Measurements from ENCODE around the gene ROPN1L. TPM values are rescaled to one million over a fixed set of nuclear protein-coding genes. Genes with fewer than 3 reads are reported as not detected.

Gene ROPN1L
- polyA plus RNA-seq, 3 donors = 1.5 to 2.1 (median 1.9) TPM

DNA sequence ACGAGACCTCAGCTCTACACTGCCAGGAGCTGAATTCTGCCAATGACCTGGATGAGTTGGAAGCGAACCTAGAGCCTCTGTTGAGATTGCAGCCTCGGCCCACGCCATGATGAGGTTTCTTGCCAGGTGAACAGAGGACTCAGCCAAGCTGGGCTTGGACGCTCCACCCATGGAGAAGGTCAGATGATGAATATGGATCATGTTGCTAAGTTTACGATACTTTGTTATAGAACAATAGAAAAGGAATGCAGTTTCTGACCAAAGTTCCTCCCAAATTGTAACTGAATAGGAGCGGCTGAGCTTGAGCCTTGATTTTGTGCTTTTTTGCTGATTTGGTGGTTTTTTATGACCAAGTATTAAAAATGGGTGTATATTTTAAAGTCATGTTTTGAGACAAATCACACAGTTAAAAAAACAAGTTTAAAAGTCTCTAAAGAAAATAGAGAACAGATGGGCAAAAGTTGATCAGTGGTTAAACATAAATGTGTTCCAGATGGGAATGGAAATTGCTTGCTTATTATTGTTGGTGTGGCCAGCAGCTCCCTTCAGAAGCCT, 32.9 kb downstream of the ROPN1L start:
- Mint-ChIP-seq H3K4me1 (no peaks in the 10 kb centered on the region), H3K27me3 (ENCODE audit: low read depth in 3 of 3) (peaks cover 0 to 5% (median 1%) of the 10 kb centered on the region in 3 donors), H3K36me3 (no peaks in the 10 kb centered on the region), H3K9me3 (peaks cover 0 to 14% (median 9%) of the 10 kb centered on the region in 7 donors), H3K27ac (no peak overlapping the region), H3K4me3 (no peak overlapping the region)
- H4K20me1 ChIP-seq (ENCODE audit: insufficient read depth, low read length) = no peaks in the 10 kb centered on the region
- no peaks in the 10 kb centered on the region for H3K36me3 ChIP-seq (replicated peaks in 1 of 2; ENCODE audit: control insufficient read depth in 1 of 2, insufficient read depth in 2 of 2, low read length in 2 of 2)
- H3K9me3 ChIP-seq (replicated peaks in 1 of 2; ENCODE audit: control insufficient read depth in 1 of 2, insufficient read depth in 1 of 2, low read length in 2 of 2) = peaks cover 5 to 12% of the 10 kb centered on the region in 2 donors
- no peak for DNase-seq
- no peak overlapping the region for H3K9ac ChIP-seq (ENCODE audit: insufficient read depth, low read length, poor library complexity, severe bottlenecking)
- H3K79me2 ChIP-seq (ENCODE audit: insufficient read depth, low read length) = no peaks in the 10 kb centered on the region
- H3K27ac ChIP-seq (ENCODE audit: low read depth in 1 of 2, low read length in 2 of 2) = no peak overlapping the region
- H2AFZ ChIP-seq (ENCODE audit: insufficient read depth, low read depth, low read length, poor library complexity, severe bottlenecking) = no peak overlapping the region
- H3K4me3 ChIP-seq (replicated peaks in 1 of 3; ENCODE audit: low read depth in 2 of 3, low read length in 3 of 3) = no peak overlapping the region
- intact Hi-C loops (cut with micrococcal nuclease) = no loop called here
- no peak overlapping the region for H3K4me2 ChIP-seq (replicated peaks; ENCODE audit: extremely low read depth, low read length, poor library complexity, severe bottlenecking)
- no peaks in the 10 kb centered on the region for H3K27me3 ChIP-seq (ENCODE audit: control insufficient read depth in 2 of 2, insufficient read depth in 2 of 2, low read length in 2 of 2)
- no peaks in the 10 kb centered on the region for H3K4me1 ChIP-seq (ENCODE audit: control insufficient read depth in 1 of 2, insufficient read depth in 2 of 2, low read length in 2 of 2)
- TF ChIP-seq, protein P1, sequence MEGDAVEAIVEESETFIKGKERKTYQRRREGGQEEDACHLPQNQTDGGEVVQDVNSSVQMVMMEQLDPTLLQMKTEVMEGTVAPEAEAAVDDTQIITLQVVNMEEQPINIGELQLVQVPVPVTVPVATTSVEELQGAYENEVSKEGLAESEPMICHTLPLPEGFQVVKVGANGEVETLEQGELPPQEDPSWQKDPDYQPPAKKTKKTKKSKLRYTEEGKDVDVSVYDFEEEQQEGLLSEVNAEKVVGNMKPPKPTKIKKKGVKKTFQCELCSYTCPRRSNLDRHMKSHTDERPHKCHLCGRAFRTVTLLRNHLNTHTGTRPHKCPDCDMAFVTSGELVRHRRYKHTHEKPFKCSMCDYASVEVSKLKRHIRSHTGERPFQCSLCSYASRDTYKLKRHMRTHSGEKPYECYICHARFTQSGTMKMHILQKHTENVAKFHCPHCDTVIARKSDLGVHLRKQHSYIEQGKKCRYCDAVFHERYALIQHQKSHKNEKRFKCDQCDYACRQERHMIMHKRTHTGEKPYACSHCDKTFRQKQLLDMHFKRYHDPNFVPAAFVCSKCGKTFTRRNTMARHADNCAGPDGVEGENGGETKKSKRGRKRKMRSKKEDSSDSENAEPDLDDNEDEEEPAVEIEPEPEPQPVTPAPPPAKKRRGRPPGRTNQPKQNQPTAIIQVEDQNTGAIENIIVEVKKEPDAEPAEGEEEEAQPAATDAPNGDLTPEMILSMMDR (IDR thresholded peaks at IDR 0.05) = no peak
- 100% methylated on average over 7 of the region's 7 CpGs for WGBS (ENCODE audit: insufficient coverage)

DNA sequence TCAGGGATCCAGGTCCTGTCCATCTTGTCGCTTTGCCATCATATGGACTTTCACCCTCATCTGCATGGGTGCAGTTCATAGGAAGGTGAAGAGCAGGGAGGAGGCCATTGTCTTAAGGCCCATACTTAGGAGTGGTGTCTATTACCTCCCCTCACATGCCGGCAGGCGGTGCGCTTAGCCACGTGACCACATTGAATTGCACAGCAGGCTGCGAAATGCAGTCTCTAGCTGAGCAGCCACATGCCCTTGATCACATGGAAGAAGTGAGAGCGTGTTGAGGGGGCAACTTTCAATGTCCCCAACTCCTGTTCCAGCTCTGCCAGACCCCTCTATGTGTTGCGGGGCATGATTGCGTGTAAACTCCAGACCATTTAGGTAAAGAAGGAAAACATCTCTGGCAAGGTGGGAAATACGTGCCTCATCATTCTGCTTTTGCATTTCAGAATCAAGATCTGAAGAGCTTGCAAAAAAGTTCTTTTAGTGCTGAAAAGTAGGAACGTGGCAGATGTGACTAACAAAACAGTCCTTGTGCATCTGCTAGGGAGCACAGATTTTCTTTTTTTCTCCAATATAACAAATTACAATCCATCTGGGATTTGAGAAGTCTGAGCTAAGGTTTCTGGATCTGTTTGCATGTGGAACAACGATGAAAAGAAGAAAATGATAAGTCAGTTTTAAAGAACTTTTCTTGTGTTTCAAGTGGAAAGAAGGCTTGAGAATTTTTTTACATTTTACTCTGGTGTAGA, 34.4 kb downstream of the ROPN1L start:
- no peak overlapping the region for H3K4me2 ChIP-seq (replicated peaks; ENCODE audit: extremely low read depth, low read length, poor library complexity, severe bottlenecking)
- peaks cover 5 to 12% of the 10 kb centered on the region in 2 donors for H3K9me3 ChIP-seq (replicated peaks in 1 of 2; ENCODE audit: control insufficient read depth in 1 of 2, insufficient read depth in 1 of 2, low read length in 2 of 2)
- Mint-ChIP-seq H3K27me3 (ENCODE audit: low read depth in 3 of 3) (peaks cover 0 to 2% (median 0%) of the 10 kb centered on the region in 3 donors), H3K36me3 (no peaks in the 10 kb centered on the region), H3K4me3 (no peak overlapping the region), H3K27ac (no peak overlapping the region), H3K4me1 (peaks cover 2% of the 10 kb centered on the region), H3K9me3 (peaks cover 0 to 14% (median 11%) of the 10 kb centered on the region in 7 donors)
- H3K4me3 ChIP-seq (replicated peaks in 1 of 3; ENCODE audit: low read depth in 2 of 3, low read length in 3 of 3) = no peak overlapping the region
- no peak overlapping the region for H2AFZ ChIP-seq (ENCODE audit: insufficient read depth, low read depth, low read length, poor library complexity, severe bottlenecking)
- H3K27ac ChIP-seq (ENCODE audit: low read depth in 1 of 2, low read length in 2 of 2) = no peak overlapping the region
- DNase-seq = no peak
- no peaks in the 10 kb centered on the region for H3K79me2 ChIP-seq (ENCODE audit: insufficient read depth, low read length)
- intact Hi-C loops (cut with micrococcal nuclease) = no loop called here
- no peak overlapping the region for H3K9ac ChIP-seq (ENCODE audit: insufficient read depth, low read length, poor library complexity, severe bottlenecking)
- no peaks in the 10 kb centered on the region for H3K36me3 ChIP-seq (replicated peaks in 1 of 2; ENCODE audit: control insufficient read depth in 1 of 2, insufficient read depth in 2 of 2, low read length in 2 of 2)
- no peaks in the 10 kb centered on the region for H3K4me1 ChIP-seq (ENCODE audit: control insufficient read depth in 1 of 2, insufficient read depth in 2 of 2, low read length in 2 of 2)
- H3K27me3 ChIP-seq (ENCODE audit: control insufficient read depth in 2 of 2, insufficient read depth in 2 of 2, low read length in 2 of 2) = no peaks in the 10 kb centered on the region
- no peaks in the 10 kb centered on the region for H4K20me1 ChIP-seq (ENCODE audit: insufficient read depth, low read length)
- TF ChIP-seq, protein P1 (IDR thresholded peaks at IDR 0.05) = no peak
- WGBS (ENCODE audit: insufficient coverage) = 100% methylated on average over 6 of the region's 12 CpGs

All from CD14-positive monocyte (primary cell).